HepG2 (cell line): ENCODE measurements around the gene ADRM1. TPM values are rescaled to one million over a fixed set of nuclear protein-coding genes. Genes with fewer than 3 reads are reported as not detected.

Source experiments
- ATM ChIP-seq: fragments of 450-650 bp; IDR thresholded peaks from 2 replicates; pipeline ENCODE4 v1.7.1; 2017; ENCODE audit warnings: mild to moderate bottlenecking, borderline replicate concordance
- GPBP1L1 ChIP-seq: sonication (generic); formaldehyde crosslinking; IDR thresholded peaks from 2 replicates; pipeline ENCODE4 v1.5.0; 2020; ENCODE audit warnings: mild to moderate bottlenecking, missing genetic modification reagents
- HES4 ChIP-seq: sonication (generic); formaldehyde crosslinking; IDR thresholded peaks from 2 replicates; pipeline ENCODE4 v1.9.0; 2021; ENCODE audit warnings: mild to moderate bottlenecking, missing genetic modification reagents, borderline replicate concordance
- HNF1A ChIP-seq, 2 experiments: sonication (generic) in 1 of 2; formaldehyde crosslinking in 1 of 2; IDR thresholded peaks; 2 replicates each; pipeline versions ENCODE4 v1.4.0 to v1.6.1; 2016 to 2020; ENCODE audit warnings: borderline replicate concordance in 1 of 2, low read depth in 1 of 2, mild to moderate bottlenecking in 1 of 2, missing genetic modification reagents in 1 of 2
- IKZF4 ChIP-seq: sonication (generic); formaldehyde crosslinking; IDR thresholded peaks from 2 replicates; pipeline ENCODE4 v1.5.1; 2020; ENCODE audit warnings: borderline replicate concordance, mild to moderate bottlenecking, low read depth, missing genetic modification reagents; ENCODE audit errors: not compliant biosample characterization
- IKZF5 ChIP-seq: IDR thresholded peaks from 2 replicates; pipeline ENCODE4 v1.6.1; 2018; ENCODE audit warnings: missing genetic modification reagents, mild to moderate bottlenecking, missing compliant biosample characterization
- ISL2 ChIP-seq: sonication (generic); formaldehyde crosslinking; IDR thresholded peaks from 2 replicates; pipeline ENCODE4 v1.5.0; 2020; ENCODE audit warnings: missing genetic modification reagents
- TAF1 ChIP-seq: sonication (generic); formaldehyde crosslinking; IDR thresholded peaks from 2 replicates; pipeline ENCODE4 v1.4.0; 2020; ENCODE audit warnings: missing genetic modification reagents
- ZBED4 ChIP-seq: sonication (generic); formaldehyde crosslinking; IDR thresholded peaks from 2 replicates; pipeline ENCODE4 v1.4.0; 2020; ENCODE audit warnings: missing genetic modification reagents, borderline replicate concordance
- ZBTB39 ChIP-seq: sonication (generic); formaldehyde crosslinking; IDR thresholded peaks from 2 replicates; pipeline ENCODE4 v1.5.0; 2020; ENCODE audit warnings: missing genetic modification reagents
- ZNF552 ChIP-seq: sonication (generic); formaldehyde crosslinking; IDR thresholded peaks from 2 replicates; pipeline ENCODE4 v1.9.0; 2022; ENCODE audit warnings: missing genetic modification reagents, mild to moderate bottlenecking, borderline replicate concordance
- ZNF615 ChIP-seq: sonication (generic); formaldehyde crosslinking; IDR thresholded peaks from 2 replicates; pipeline ENCODE4 v1.5.0; 2020; ENCODE audit warnings: mild to moderate bottlenecking, missing genetic modification reagents, borderline replicate concordance
- polyA plus RNA-seq, 8 experiments: library from polyadenylated mRNA; depleted of rRNA in 3 of 8; stranded (reverse) in 7 of 8; unstranded in 1 of 8; fragments of >200 nt; fragmentation: Illumina TruSeq in 4 of 8; extraction: Trizol in 4 of 8; gene quantifications; 2 replicates each; pipeline versions ENCODE4 v1.2.1 to v1.2.3, GENCODE V29; 2011 to 2016; ENCODE audit warnings: low read depth in 4 of 8, missing spikeins in 1 of 8, mixed read lengths in 1 of 8; ENCODE audit not compliant: insufficient read depth in 1 of 8
- total RNA-seq, 5 experiments: library from RNA; depleted of rRNA; stranded (reverse); fragments of >200 nt; fragmentation: Illumina TruSeq; extraction: Trizol; gene quantifications; 2 replicates each; pipeline ENCODE4 v1.2.3, GENCODE V29; 2016; ENCODE audit warnings: low read depth in 1 of 5

Gene ADRM1
- total and polyA plus RNA-seq, 2 of the 13 experiments (the other 11 are each of a cell fraction or from before 2014, with no cell fraction given) = 92.9 to 154 TPM

- TF ChIP-seq IKZF5 (CRISPR knock-in tag) (no peak), TAF1 (CRISPR knock-in tag) (0 out of 2 replicates have a peak, but pooled peaks have one; percentile 14), ZNF552 (CRISPR knock-in tag) (peak; percentile 26; the same call in 1 of the 2 replicates), ZBTB39 (CRISPR knock-in tag) (no peak; the same call in 1 of the 2 replicates), ISL2 (CRISPR knock-in tag) (0 out of 2 replicates have a peak, but pooled peaks have one; percentile 31), GPBP1L1 (CRISPR knock-in tag) (no peak), IKZF4 (CRISPR knock-in tag) (no peak), HNF1A (IDR thresholded peaks at IDR 0.05; ENCODE audit: low read depth) (no peak), HNF1A (CRISPR knock-in tag; IDR thresholded peaks at IDR 0.05; ENCODE audit: borderline replicate concordance) (peak; percentile 30; the same call in 1 of the 2 replicates), HES4 (CRISPR knock-in tag) (peak; percentile 52; the same call in 1 of the 2 replicates), ZBED4 (CRISPR knock-in tag) (0 out of 2 replicates have a peak, but pooled peaks have one; percentile 14), ZNF615 (CRISPR knock-in tag) (no peak), ATM (no peak)
Measured at GRCh38 chr20:62303340-62304226, 786 bp downstream of the ADRM1 start (continued).
